Fibroblast of lung (primary cell): ENCODE measurements around the gene GAK. TPM values are rescaled to one million over a fixed set of nuclear protein-coding genes. Genes with fewer than 3 reads are reported as not detected.

Source experiments
- DNase-seq, 2 donors: peaks; one replicate each; pipeline versions ENCODE4 v3.0.0 to v3.0.0-alpha.2; 2010; ENCODE audit warnings: low read depth in 2 of 2
- H2AFZ ChIP-seq: 2 replicates; pipeline ENCODE4 v1.5.1; 2012; ENCODE audit warnings: low read length, control low read depth, inconsistent platforms
- H3K27ac ChIP-seq: 2 replicates; pipeline ENCODE4 v1.5.1; 2011; ENCODE audit warnings: low read length, control low read depth; ENCODE audit not compliant: insufficient read depth
- H3K27me3 ChIP-seq: 2 replicates; pipeline ENCODE4 v1.5.1; 2011; ENCODE audit warnings: mild to moderate bottlenecking, low read length; ENCODE audit not compliant: control insufficient read depth, insufficient read depth
- H3K36me3 ChIP-seq: 2 replicates; pipeline ENCODE4 v1.5.1; 2011; ENCODE audit warnings: low read length; ENCODE audit not compliant: control insufficient read depth, insufficient read depth
- H3K4me1 ChIP-seq: 2 replicates; pipeline ENCODE4 v1.5.1; 2011; ENCODE audit warnings: low read length; ENCODE audit not compliant: control insufficient read depth, insufficient read depth; ENCODE audit errors: extremely low read depth
- H3K4me2 ChIP-seq: 2 replicates; pipeline ENCODE4 v1.5.1; 2011; ENCODE audit warnings: low read length, control low read depth; ENCODE audit not compliant: insufficient read depth; ENCODE audit errors: extremely low read depth
- H3K4me3 ChIP-seq, 4 experiments: fragments of 200-600 bp in 1 of 4; sonication (generic) in 1 of 4; replicated peaks in 1 of 4; 2 replicates each; pipeline ENCODE4 v1.5.1; 2011 to 2016; ENCODE audit warnings: low read length in 4 of 4, low read depth in 3 of 4, mild to moderate bottlenecking in 3 of 4, control low read depth in 2 of 4, inconsistent platforms in 1 of 4, mixed read lengths in 1 of 4; ENCODE audit not compliant: insufficient read depth in 1 of 4; ENCODE audit errors: control extremely low read depth in 1 of 4
- H3K79me2 ChIP-seq: 2 replicates; pipeline ENCODE4 v1.5.1; 2012; ENCODE audit warnings: mild to moderate bottlenecking, low read length, inconsistent platforms; ENCODE audit not compliant: control insufficient read depth, insufficient read depth
- H3K9ac ChIP-seq: 2 replicates; pipeline ENCODE4 v1.5.1; 2011; ENCODE audit warnings: mild to moderate bottlenecking, low read length, control low read depth; ENCODE audit not compliant: insufficient read depth
- H3K9me3 ChIP-seq: 2 replicates; pipeline ENCODE4 v1.5.1; 2012; ENCODE audit warnings: low read depth, low read length; ENCODE audit not compliant: control insufficient read depth, insufficient read depth
- H4K20me1 ChIP-seq: 2 replicates; pipeline ENCODE4 v1.5.1; 2011; ENCODE audit warnings: low read length; ENCODE audit not compliant: control insufficient read depth, insufficient read depth; ENCODE audit errors: extremely low read depth
- CTCF ChIP-seq, 2 donors: IDR thresholded peaks in 1 of 2; conservative IDR thresholded peaks in 1 of 2; 1 replicate in 1 of 2; 2 replicates in 1 of 2; pipeline ENCODE4 v1.5.1; 2011 to 2012; ENCODE audit warnings: low read length in 2 of 2, control low read depth in 1 of 2, inconsistent platforms in 1 of 2, low read depth in 1 of 2, mild to moderate bottlenecking in 1 of 2
- EZH2 ChIP-seq: IDR thresholded peaks from 2 replicates; pipeline ENCODE4 v1.5.1; 2012; ENCODE audit warnings: low read length, control low read depth, mild to moderate bottlenecking; ENCODE audit errors: missing control alignments
- polyA plus RNA-seq, 2 donors: library from polyadenylated mRNA; depleted of rRNA in 1 of 2; stranded (reverse) in 1 of 2; unstranded in 1 of 2; fragments of >200 nt; gene quantifications; 2 replicates each; pipeline ENCODE4 v1.2.1, GENCODE V29; 2011 to 2012; ENCODE audit warnings: missing spikeins in 1 of 2
- total RNA-seq: library from RNA; depleted of rRNA; stranded (reverse); fragments of >200 nt; gene quantifications from 2 replicates; pipeline ENCODE4 v1.2.1, GENCODE V29; 2014

GAK gene
- total and polyA plus RNA-seq, 2 donors (not counting 1 experiment from before 2014, with no cell fraction given): 10.1 to 48.2 TPM

DNA sequence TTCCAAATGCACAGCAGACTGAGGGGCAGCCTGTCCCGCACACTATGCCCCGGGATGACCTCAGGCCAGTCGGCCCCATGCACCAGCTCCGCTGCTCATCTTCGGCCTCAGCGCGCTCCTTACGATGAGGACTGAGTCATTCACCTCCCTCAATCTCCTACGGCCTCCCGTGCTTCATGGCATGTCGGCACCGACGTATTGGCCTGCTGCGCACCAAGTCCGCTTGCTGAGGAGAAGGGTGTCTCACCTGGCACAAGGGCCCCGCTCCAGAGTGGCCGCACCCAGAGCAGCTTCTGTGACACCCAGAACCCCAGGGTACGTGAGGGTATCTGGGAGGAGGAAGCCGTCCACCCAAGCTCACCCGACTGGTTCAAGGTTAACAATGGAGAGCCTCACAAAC is 35.5 kb downstream of the GAK start:
- TF ChIP-seq CTCF (conservative IDR thresholded peaks at IDR 0.05 in 1 of 2, IDR thresholded peaks at IDR 0.05 in 1 of 2; ENCODE audit: low read depth in 1 of 2, low read length in 2 of 2) (no peak), EZH2 (no peak)
- Histone ChIP-seq H3K27me3 (no peaks in the 10 kb centered on the region), H3K9me3 (no peaks in the 10 kb centered on the region), H3K4me1 (no peaks in the 10 kb centered on the region), H3K79me2 (no peaks in the 10 kb centered on the region), H3K4me3 (no peak overlapping the region), H3K36me3 (peaks cover 22% of the 10 kb centered on the region), H2AFZ (no peak overlapping the region), H3K4me2 (no peak overlapping the region), H4K20me1 (no peaks in the 10 kb centered on the region), H3K27ac (no peak overlapping the region), H3K9ac (no peak overlapping the region)
- DNase-seq: no peak

- no peak overlapping the region for H3K4me3 ChIP-seq
- H3K4me1 ChIP-seq: no peaks in the 10 kb centered on the region
- peaks cover 22% of the 10 kb centered on the region for H3K36me3 ChIP-seq
- TF ChIP-seq CTCF (conservative IDR thresholded peaks at IDR 0.05 in 1 of 2, IDR thresholded peaks at IDR 0.05 in 1 of 2; ENCODE audit: low read depth in 1 of 2, low read length in 2 of 2): no peak
- TF ChIP-seq EZH2: no peak
- H3K79me2 ChIP-seq: no peaks in the 10 kb centered on the region
- no peaks in the 10 kb centered on the region for H4K20me1 ChIP-seq
- H3K27ac ChIP-seq: no peak overlapping the region
- no peak overlapping the region for H3K4me2 ChIP-seq
- H3K9me3 ChIP-seq: no peaks in the 10 kb centered on the region
- no peaks in the 10 kb centered on the region for H3K27me3 ChIP-seq
- H2AFZ ChIP-seq: no peak overlapping the region
- no peak for DNase-seq
- no peak overlapping the region for H3K9ac ChIP-seq
Measured at GRCh38 chr4:896216-896615, 35.9 kb downstream of the GAK start.

GRCh38 chr4:895596-895995 is 36.5 kb downstream of the GAK start:
- TF ChIP-seq CTCF (conservative IDR thresholded peaks at IDR 0.05 in 1 of 2, IDR thresholded peaks at IDR 0.05 in 1 of 2; ENCODE audit: low read depth in 1 of 2, low read length in 2 of 2) (no peak), EZH2 (no peak)
- H2AFZ ChIP-seq: no peak overlapping the region
- H3K4me2 ChIP-seq: no peak overlapping the region
- no peaks in the 10 kb centered on the region for H3K4me1 ChIP-seq
- H3K27ac ChIP-seq: no peak overlapping the region
- H3K9me3 ChIP-seq: no peaks in the 10 kb centered on the region
- H4K20me1 ChIP-seq: no peaks in the 10 kb centered on the region
- H3K36me3 ChIP-seq: peaks cover 22% of the 10 kb centered on the region
- no peak overlapping the region for H3K4me3 ChIP-seq
- no peaks in the 10 kb centered on the region for H3K27me3 ChIP-seq
- no peaks in the 10 kb centered on the region for H3K79me2 ChIP-seq
- no peak for DNase-seq
- no peak overlapping the region for H3K9ac ChIP-seq
